ENCODE results near the gene MSL2.
"Not testable (repeated sequence)": the region's sequence is repeated elsewhere in the genome, so short reads cannot be mapped to it uniquely, and the experiment has no call there.

Gene MSL2

DNA sequence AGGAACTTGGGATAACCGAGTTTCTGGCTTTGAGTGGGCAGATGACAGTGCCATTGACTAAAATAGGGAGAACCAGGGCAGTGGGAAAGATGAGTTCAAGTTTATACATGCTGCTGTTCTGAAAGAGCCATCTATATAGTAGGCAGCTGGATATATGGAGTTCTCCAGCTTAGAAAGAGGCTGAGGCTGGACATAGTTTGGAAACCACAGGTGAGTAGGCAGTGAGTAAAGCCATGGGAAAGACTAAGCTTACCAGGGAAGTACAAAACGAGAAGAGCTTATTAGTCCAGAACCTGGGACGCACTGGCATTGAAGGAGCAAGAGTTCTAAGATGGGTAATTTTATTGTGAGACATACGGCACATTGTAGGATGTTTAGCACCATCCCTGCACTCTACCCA, 54.2 kb downstream of the MSL2 start:
- no peak for DNase-seq (ENCODE audit: low read depth)

DNA sequence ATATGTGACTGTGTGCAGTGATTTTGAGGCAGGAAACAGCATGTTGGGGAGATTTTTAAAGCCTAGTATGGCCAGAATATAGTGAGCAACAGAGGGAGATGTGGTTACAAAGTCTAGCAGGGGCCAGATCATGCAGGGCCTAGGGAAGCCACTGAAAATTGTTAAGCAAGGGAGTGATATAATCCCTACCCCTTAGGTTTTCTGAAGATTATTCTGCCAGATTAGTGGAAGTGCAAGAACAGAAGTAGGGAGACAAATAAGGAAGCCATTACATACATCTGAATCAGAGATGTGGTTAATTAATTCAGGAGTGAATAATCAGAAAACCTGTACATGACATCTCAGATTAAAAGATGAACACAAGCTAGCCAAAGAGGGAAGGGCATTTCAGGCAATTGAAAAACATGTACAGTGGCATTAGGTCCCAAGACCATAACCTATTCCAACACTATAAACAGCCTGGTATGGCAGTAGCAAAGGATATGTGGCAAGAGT, 54.8 kb downstream of the MSL2 start:
- DNase-seq (ENCODE audit: low read depth): no peak

DNA sequence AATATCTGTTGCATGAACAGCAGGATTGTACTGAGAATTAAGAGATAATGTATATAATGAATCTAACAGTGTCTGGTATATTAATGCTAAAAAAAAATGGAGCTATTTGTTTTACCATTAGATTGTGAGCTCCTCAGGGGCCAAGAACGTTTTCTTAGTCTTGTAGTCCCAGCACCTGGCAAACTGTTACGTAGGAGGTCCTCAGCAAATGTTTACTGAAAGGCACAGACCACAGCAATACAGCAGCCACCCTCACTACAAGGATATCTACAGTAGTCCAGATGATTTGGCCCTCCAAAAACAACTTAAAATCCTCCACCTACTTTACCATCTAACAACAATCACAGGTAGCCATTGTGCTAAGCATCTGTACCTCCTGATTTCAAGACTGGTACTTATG, 59.7 kb downstream of the MSL2 start:
- DNase-seq (ENCODE audit: low read depth): no peak

DNA sequence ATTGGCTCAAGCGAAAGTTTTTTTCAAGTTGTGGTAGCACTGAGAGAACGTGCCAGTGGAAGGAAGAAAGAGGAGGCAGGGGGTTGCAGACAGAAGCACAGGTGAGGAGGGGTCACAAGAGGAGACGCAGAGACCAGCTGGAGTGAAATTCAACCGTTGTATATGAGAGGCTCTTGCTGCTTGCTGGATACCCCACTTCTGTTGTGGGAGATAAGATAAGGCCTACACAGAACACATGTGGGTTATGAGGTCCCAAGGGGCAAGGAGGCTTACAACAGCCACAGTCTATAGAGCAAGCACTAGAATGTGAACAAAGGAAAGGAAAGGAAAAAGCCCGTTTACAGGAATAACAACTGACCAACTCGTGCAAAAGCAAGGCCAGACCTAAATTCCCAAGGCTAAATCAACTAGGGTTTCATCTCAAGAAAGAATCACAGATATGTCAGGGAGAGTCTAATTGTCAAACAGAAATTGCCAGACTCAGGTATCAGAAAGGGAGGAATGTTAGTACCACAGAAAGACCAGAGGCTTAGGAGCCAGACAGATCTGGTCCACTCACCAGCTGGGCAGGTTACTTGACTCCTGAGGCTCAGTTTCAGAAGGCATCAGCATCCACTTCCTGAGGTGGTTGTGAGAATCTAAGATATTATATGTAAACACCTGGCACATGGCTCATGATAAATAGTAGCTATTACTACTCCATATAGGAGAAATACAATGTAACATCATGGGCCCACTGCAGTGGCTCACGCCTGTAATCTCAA, 60.9 kb downstream of the MSL2 start:
- no peak for DNase-seq (ENCODE audit: low read depth)

DNA sequence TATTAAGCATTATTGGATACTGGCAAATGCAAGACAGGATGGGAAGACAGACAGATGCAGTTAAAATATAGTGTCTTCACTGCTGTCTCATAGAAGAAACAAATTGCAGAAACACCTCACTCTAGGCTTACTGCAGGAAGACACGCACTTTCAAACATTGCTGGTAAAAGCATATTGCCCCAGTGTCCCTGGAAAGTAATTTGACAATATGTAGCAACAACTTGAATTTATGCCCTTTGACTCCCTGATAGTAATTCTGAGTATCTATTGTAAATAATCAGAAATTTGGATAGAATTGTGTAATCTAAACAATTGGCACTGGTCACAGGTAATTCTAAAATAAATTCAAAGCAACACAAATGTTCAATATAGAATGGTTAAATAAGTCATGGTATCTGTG, 62.0 kb downstream of the MSL2 start:
- DNase-seq (ENCODE audit: low read depth): no peak

DNA sequence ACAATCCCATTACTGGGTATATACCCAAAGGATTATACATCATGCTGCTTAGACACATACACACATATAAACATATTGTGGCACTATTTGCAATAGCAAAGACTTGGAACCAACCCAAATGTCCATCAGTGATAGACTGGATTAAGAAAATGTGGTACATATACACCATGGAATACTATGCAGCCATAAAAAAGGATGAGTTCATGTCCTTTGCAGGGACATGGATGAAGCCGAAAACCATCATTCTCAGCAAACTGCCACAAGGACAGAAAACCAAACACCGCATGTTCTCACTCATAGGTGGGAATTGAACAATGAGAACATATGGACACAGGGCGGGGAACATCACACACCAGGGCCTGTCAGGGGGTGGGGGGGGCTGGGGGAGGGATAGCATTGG, 64.5 kb downstream of the MSL2 start:
- not testable (repeated sequence) for DNase-seq (ENCODE audit: low read depth)

DNA sequence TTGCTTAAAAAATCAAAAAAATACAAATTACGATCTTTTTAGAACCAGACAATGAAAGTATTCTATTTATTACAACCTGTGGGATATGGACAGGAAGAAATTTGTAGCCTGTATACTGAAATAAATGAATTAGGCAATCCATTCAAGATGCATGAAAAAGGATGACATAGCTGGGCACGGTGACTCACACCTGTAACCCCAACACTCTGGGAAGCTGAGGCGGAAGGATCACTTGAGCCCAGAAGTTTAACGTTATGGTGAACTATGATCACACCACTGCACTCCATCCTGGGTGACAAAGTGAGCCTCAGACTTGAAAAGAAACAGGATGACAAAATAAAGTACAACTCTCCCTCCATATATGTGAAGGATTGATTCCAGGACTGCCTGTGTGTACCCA, 74.1 kb downstream of the MSL2 start:
- DNase-seq (ENCODE audit: low read depth): no peak

DNA sequence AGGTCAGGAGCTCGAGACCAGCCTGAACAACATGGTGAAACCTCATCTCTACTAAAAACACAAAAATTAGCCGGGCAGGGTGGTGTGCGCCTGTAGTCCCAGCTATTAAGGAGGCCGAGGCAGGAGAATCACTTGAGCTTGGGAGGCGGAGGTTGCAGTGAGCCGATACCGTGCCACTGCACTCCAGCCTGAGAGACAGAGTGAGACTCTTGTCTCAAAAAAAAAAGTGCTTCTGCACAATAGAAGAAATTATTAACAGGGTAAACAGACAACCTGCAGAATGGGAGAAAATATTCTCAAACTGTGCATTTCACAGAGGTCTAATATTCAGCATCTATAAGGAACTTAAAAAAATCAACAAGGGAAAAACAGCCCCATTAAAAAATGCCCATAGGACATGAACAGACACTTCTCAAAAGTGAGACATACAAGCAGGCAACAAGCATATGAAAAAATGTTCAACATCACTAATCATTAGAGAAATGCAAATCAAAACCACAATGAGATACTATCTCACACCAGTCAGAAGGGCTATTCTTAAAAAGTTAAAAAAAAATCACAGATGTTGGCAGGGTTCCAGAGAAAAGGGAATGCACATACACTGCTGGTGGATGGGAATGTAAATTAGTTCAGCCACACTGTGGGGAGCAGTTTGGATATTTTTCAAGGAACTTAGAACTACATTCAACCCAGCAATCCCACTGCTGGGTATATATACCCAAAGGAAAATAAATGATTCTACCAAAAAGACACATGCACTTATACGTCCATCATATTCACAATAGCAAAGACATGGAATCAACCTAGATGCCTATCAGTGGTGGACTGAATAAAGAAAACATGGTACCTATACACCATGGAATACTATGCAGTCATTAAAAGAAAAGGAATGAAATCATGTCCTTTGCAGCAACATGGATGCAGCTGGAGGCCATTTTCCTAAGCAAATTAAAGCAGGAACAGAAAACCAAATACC, 75.5 kb downstream of the MSL2 start:
- no peak for DNase-seq (ENCODE audit: low read depth)

DNA sequence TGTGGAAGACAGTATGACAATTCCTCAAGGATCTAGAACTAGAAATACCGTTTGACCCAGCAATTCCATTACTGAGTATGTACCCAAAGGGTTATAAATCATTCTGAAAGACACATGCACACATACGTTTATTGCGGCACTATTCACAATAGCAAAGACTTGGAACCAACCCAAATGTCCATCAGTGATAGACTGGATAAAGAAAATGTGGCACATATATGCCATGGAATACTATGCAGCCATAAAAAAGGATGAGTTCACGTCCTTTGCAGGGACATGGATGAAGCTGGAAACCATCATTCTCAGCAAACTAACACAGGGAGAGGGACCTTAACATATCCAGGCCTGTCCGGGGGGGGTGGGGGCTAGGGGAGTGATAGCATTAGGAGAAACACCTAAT, 76.4 kb downstream of the MSL2 start:
- DNase-seq (ENCODE audit: low read depth): not testable (repeated sequence)

DNA sequence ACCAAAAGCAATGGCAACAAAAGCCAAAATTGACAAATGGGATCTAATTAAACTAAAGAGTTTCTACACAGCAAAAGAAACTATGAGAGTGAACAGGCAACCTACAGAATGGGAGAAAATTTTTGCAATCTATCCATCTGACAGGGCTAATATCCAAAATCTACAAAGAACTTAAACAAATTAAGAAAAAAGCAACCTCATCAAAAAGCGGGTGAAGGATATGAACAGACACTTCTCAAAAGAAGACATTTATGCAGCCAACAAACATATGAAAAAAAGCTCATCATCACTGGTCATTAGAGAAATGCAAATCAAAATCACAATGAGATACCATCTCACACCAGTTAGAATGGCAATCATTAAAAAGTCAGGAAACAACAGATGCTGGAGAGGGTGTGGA, 76.8 kb downstream of the MSL2 start:
- not testable (repeated sequence) for DNase-seq (ENCODE audit: low read depth)

DNA sequence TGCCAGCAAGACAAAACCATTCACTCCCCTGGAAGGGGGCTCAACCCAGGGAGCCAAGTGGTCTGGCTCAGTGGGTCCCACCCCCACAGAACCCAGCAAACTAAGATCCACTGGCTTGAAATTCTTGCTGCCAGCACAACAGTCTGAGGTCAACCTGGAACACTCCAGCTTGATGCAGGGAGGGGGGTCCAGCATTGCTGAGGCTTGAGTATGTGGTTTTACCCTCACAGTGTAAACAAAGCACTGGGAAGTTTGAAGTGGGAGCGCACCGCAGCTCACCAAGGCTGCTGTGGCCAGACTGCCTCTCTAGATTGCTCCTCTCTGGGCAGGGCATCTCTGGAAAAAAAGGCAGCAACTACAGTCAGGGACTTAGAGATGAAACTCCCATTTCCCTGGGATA, 81.7 kb downstream of the MSL2 start:
- no peak for DNase-seq (ENCODE audit: low read depth)

DNA sequence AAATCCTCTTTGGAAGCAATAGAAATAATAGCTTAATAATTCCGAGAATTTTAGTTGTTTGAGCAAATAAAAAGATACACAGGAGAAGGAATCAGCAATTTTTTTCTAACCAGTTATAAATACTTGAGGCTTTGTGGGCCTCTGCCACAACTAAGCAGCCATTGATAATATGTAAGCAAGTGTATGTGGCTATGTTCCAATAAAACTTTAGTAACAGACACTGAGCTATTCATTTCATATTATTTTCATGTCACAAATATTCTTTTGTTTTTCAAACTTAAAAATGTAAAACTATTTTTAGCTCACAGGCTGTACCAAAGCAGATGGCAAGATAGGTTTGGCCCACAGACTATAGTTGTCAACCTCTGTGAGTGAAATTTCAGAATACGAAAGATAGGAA, 85.7 kb downstream of the MSL2 start:
- no peak for DNase-seq (ENCODE audit: low read depth)

DNA sequence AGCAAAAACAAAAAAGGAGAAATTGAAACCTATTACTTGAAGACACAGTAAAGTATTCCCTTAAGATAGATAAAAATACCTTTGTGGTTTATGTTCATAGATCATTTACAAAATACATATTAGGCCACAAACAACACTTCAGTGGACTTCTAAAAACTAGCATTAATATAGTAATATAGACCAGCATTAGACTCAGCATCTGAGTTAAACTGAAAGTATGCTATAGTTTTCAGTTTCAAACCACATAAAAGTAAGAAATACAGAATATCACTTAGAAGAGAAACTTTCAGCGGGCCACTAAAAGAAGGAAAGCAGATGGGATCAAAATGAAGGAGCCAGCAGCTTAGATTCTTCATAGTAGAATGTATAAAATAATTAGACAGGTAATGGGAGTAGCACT, 86.6 kb downstream of the MSL2 start:
- DNase-seq (ENCODE audit: low read depth): no peak

DNA sequence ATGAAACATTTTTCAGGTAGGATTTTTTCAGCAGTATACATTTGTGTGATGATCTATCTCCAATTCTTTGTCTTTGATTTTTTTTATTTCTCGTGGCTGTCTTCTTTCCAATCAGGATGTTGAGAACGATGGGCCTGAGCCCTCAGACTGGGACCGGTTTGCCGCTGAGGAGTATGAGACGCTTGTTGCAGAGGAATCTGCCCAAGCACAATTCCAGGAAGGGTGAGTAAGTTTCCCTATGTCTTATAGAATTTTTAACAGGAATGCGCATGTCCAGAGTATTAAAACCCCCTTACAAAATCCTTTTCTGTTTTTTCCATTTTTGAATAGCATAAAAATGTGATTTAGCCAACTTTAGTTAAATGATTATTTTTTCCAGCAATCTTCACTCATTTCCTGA, 90.0 kb downstream of the MSL2 start:
- no peak for DNase-seq (ENCODE audit: low read depth)

DNA sequence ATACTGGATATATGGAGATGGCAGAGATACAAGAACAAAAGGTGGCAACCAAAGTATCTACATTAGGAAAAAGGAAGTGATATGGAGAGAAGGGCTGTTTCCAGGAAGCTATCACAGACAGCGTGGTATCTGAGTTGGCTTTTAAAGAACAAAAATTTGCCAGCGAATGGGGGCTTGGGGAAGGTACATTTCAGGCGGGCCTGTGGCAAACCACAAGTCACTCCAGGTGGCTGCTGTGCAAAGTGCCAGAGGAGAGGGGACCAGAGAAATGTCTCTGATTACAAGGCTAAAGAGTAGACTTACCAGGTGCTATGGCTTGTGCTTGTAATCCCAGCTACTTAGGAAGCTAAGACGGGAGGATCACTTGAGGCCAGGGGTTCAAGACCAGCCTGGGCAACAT, 91.1 kb downstream of the MSL2 start:
- no peak for DNase-seq (ENCODE audit: low read depth)
